ENCODE data around the gene MINDY4B. TPM values are rescaled to one million over a fixed set of nuclear protein-coding genes. Genes with fewer than 3 reads are reported as not detected.

The MINDY4B gene
- total and polyA plus RNA-seq, 10 of the 15 experiments (the other 5 are each of a cell fraction or from before 2014, with no cell fraction given): not detected

- intact Hi-C loops (cut with micrococcal nuclease; ENCODE audit: unreplicated experiment) (no loop called here), in situ Hi-C loops (cut with MboI) (no loop called here)
- Histone ChIP-seq H3K27ac (ENCODE audit: control insufficient read depth, insufficient read depth) (no peak overlapping the region), H3K4me1 (ENCODE audit: control insufficient read depth, insufficient read depth, low read length) (no peaks in the 10 kb centered on the region), H4K20me1 (ENCODE audit: control insufficient read depth, insufficient read depth) (no peaks in the 10 kb centered on the region), H3K4me3 (no peak overlapping the region), H2AFZ (ENCODE audit: control insufficient read depth, low read depth, low read length) (no peak overlapping the region), H3K9me3 (replicated peaks; ENCODE audit: control insufficient read depth, insufficient read depth, low read length) (no peaks in the 10 kb centered on the region), H3K36me3 (ENCODE audit: control insufficient read depth in 2 of 2, insufficient read depth in 2 of 2, low read length in 1 of 2) (no peaks in the 10 kb centered on the region), H3K9ac (ENCODE audit: control insufficient read depth, insufficient read depth, low read length) (no peak overlapping the region), H3K79me2 (ENCODE audit: control insufficient read depth, insufficient read depth, low read length) (no peaks in the 10 kb centered on the region), H3K27me3 (replicated peaks in 1 of 2; ENCODE audit: control insufficient read depth in 2 of 2, insufficient read depth in 2 of 2, low read length in 1 of 2) (no peaks in the 10 kb centered on the region), H3K4me2 (ENCODE audit: control insufficient read depth, insufficient read depth) (no peak overlapping the region)
- WGBS (ENCODE audit: insufficient coverage, insufficient replicate concordance, low lambda C conversion rate, missing lambda C conversion rate): 32% methylated on average over 7 of the region's 7 CpGs
- BruUV-seq (replicated peaks): no TSS peak
- DNase-seq (ENCODE audit: low read depth, low spot score) (no peak), FAIRE-seq (no peak), ATAC-seq (no peak)
- ChIA-PET POLR2A (no interaction called here), RAD21 (ENCODE audit: unreplicated experiment) (no interaction called here), CTCF (interaction anchor here (1.1 to 2.5 kb wide), 3 partner anchors 36 to 38 kb away, joined by 4 to 7 read pairs (median 5); no protein-coding TSS in a partner anchor), SMC1A (ENCODE audit: uncharacterized antibody, unreplicated experiment) (no interaction called here)
- TF ChIP-seq SREBF2 (IDR thresholded peaks at IDR 0.05; ENCODE audit: low read length) (no peak), ZNF217 (IDR thresholded peaks at IDR 0.05) (no peak), KDM1A (IDR thresholded peaks at IDR 0.05; ENCODE audit: borderline replicate concordance) (no peak), IKZF2 (IDR thresholded peaks at IDR 0.05) (no peak), MYC (IDR thresholded peaks at IDR 0.05; ENCODE audit: insufficient read depth, insufficient read length, insufficient replicate concordance, low read length, severe bottlenecking) (no peak), SMARCA5 (IDR thresholded peaks at IDR 0.05) (no peak), WRNIP1 (IDR thresholded peaks at IDR 0.05; ENCODE audit: borderline replicate concordance, low read depth, low read length) (no peak), NRF1 (conservative IDR thresholded peaks at IDR 0.05; ENCODE audit: low read depth, low read length) (no peak), STAT1 (conservative IDR thresholded peaks at IDR 0.05) (no peak)
- TF ChIP-seq, protein P1, sequence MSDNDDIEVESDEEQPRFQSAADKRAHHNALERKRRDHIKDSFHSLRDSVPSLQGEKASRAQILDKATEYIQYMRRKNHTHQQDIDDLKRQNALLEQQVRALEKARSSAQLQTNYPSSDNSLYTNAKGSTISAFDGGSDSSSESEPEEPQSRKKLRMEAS (IDR thresholded peaks at IDR 0.05; ENCODE audit: low read depth, low read length): no peak
- TF ChIP-seq, protein P2, sequence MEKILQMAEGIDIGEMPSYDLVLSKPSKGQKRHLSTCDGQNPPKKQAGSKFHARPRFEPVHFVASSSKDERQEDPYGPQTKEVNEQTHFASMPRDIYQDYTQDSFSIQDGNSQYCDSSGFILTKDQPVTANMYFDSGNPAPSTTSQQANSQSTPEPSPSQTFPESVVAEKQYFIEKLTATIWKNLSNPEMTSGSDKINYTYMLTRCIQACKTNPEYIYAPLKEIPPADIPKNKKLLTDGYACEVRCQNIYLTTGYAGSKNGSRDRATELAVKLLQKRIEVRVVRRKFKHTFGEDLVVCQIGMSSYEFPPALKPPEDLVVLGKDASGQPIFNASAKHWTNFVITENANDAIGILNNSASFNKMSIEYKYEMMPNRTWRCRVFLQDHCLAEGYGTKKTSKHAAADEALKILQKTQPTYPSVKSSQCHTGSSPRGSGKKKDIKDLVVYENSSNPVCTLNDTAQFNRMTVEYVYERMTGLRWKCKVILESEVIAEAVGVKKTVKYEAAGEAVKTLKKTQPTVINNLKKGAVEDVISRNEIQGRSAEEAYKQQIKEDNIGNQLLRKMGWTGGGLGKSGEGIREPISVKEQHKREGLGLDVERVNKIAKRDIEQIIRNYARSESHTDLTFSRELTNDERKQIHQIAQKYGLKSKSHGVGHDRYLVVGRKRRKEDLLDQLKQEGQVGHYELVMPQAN (conservative IDR thresholded peaks at IDR 0.05): no peak
Measured at GRCh38 chr3:150825916-150826377, 79.3 kb downstream of the MINDY4B start.

Data from GM12878 (cell line).